Measurements from ENCODE around the gene LGALS3.

The LGALS3 gene

GRCh38 chr14:55191203-55192053 lies 62.4 kb downstream of the LGALS3 start, which contains the start of gene DLGAP5:
TSS of gene DLGAP5 (minus strand) at chr14:55191585. CDS start at chr14:55189179, 2,406 bp downstream.
- DNase-seq = peak; percentile 81

DNA sequence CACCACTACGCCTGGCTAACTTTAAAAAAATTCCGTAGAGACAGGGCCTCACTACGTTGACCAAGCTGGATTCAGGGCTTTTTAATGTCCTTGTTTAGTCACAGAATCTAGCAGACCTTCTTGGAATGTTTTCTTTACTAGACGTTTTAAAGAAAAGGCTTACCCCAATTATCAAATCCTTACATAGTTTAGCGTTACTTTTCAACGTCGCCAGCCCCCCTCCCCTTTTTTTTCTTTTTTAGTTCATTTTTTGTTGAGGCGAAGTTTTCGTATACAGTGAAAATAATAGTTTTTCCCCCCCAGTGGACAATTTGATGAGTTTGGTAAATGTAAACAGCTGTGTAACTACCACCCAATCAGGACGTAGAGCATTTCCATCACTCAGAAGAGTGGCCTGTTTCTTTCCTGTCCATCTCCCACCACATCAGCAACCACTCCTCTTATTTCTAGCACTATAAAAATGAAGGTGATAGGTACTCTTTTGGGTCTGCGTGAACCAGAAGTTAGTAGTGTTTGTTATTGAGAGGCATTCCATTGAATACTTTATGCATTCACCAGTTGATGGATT lies 63.1 kb downstream of the LGALS3 start:
- no peak for DNase-seq

GRCh38 chr14:55194656-55195355 lies 65.8 kb downstream of the LGALS3 start:
- DNase-seq = no peak

All from activated T-cell treated with anti-CD3 and anti-CD28 coated beads for 4 hours (primary cell).